H1 (cell line): ENCODE data around the gene L3MBTL2. TPM values are rescaled to one million over a fixed set of nuclear protein-coding genes. Genes with fewer than 3 reads are reported as not detected.
A peak's percentile ranks its signal among the peaks of the same experiment; 100 is the strongest.

Experiments used
- CTCF ChIA-PET: fragments of 300-600 bp; sonication (Branson Sonifier 250); formaldehyde crosslinking; loops from one replicate; lab custom pipeline; 2021; ENCODE audit not compliant: partially characterized antibody; lab: Charles Lee
- POLR2A ChIA-PET: fragments of 300-600 bp; sonication (Branson Sonifier 250); formaldehyde crosslinking; loops from one replicate; lab custom pipeline; 2021; ENCODE audit warnings: inconsistent platforms; ENCODE audit not compliant: partially characterized antibody; lab: Charles Lee
- DNase-seq, 2 experiments: peaks; one replicate each; pipeline versions ENCODE4 v3.0.0 to v3.0.0-alpha.2; 2010 to 2022; ENCODE audit warnings: low spot score in 2 of 2, low read depth in 1 of 2, mixed read lengths in 1 of 2
- FAIRE-seq: peaks from 2 replicates; lab custom pipeline; 2011; peaks lifted over from hg19 to GRCh38; lab: Jason Lieb, UNC
- H2AFZ ChIP-seq: 2 replicates; pipeline ENCODE4 v1.8.1; 2012; ENCODE audit warnings: low read length, inconsistent platforms
- H2AK5ac ChIP-seq: 2 replicates; pipeline ENCODE4 v1.6.1; 2013; ENCODE audit warnings: low read depth, low read length
- H2BK120ac ChIP-seq: replicated peaks from 2 replicates; pipeline ENCODE3; 2013; ENCODE audit warnings: low read depth, low read length, inconsistent platforms
- H2BK12ac ChIP-seq: 2 replicates; pipeline ENCODE4 v1.6.1; 2013; ENCODE audit warnings: low read depth, low read length
- H2BK15ac ChIP-seq: 2 replicates; pipeline ENCODE4 v1.6.1; 2013; ENCODE audit warnings: low read length
- H2BK20ac ChIP-seq: 2 replicates; pipeline ENCODE4 v1.6.1; 2013; ENCODE audit warnings: low read length
- H2BK5ac ChIP-seq: 2 replicates; pipeline ENCODE4 v1.6.1; 2013; ENCODE audit warnings: low read depth, low read length
- H3K14ac ChIP-seq: 2 replicates; pipeline ENCODE4 v1.6.1; 2013; ENCODE audit warnings: inconsistent platforms; ENCODE audit not compliant: insufficient read length
- H3K18ac ChIP-seq: 2 replicates; pipeline ENCODE4 v1.6.1; 2013; ENCODE audit warnings: low read length; ENCODE audit errors: extremely low read depth
- H3K23ac ChIP-seq: 2 replicates; pipeline ENCODE4 v1.6.1; 2013; ENCODE audit warnings: inconsistent platforms; ENCODE audit not compliant: insufficient read length
- H3K23me2 ChIP-seq: 2 replicates; pipeline ENCODE4 v1.6.1; 2013; ENCODE audit warnings: low read depth, low read length
- H3K27ac ChIP-seq: 2 replicates; pipeline ENCODE4 v1.6.1; 2011; ENCODE audit warnings: low read depth, low read length, inconsistent platforms
- H3K27me3 ChIP-seq, 4 experiments: replicated peaks in 1 of 4; 1 replicate in 1 of 4; 2 replicates in 3 of 4; pipeline versions ENCODE4 v1.6.1 to v1.8.1; 2011 to 2013; ENCODE audit warnings: low read length in 3 of 4, mild to moderate bottlenecking in 3 of 4, inconsistent platforms in 2 of 4, mixed read lengths in 2 of 4, moderate library complexity in 1 of 4; ENCODE audit not compliant: control insufficient read depth in 3 of 4, insufficient read depth in 3 of 4; ENCODE audit errors: extremely low read depth in 1 of 4
- H3K36me3 ChIP-seq, 4 experiments: 2 replicates each; pipeline versions ENCODE4 v1.6.1 to v1.8.1; 2011 to 2013; ENCODE audit warnings: mild to moderate bottlenecking in 4 of 4, low read length in 3 of 4, moderate library complexity in 2 of 4, control low read depth in 1 of 4, inconsistent platforms in 1 of 4; ENCODE audit not compliant: insufficient read depth in 4 of 4, control insufficient read depth in 2 of 4
- H3K4ac ChIP-seq: replicated peaks from 2 replicates; pipeline ENCODE3; 2013; ENCODE audit warnings: low read length, low read depth, mixed read lengths, inconsistent platforms; ENCODE audit not compliant: insufficient read length
- H3K4me1 ChIP-seq, 4 experiments: replicated peaks in 1 of 4; 1 replicate in 1 of 4; 2 replicates in 3 of 4; pipeline versions ENCODE4 v1.6.1 to v1.8.1; 2011 to 2013; ENCODE audit warnings: low read length in 3 of 4, inconsistent platforms in 2 of 4, mixed read lengths in 1 of 4; ENCODE audit not compliant: insufficient read depth in 4 of 4, control insufficient read depth in 3 of 4
- H3K4me2 ChIP-seq, 2 experiments: 2 replicates each; pipeline versions ENCODE4 v1.6.1 to v1.8.1; 2011 to 2013; ENCODE audit warnings: low read depth in 2 of 2, low read length in 2 of 2, control low read depth in 1 of 2, inconsistent platforms in 1 of 2, mild to moderate bottlenecking in 1 of 2; ENCODE audit not compliant: insufficient read depth in 1 of 2
- H3K4me3 ChIP-seq, 4 experiments: fragments of 200-600, 300-600 bp in 1 of 4; sonication (generic), shearing (Covaris generic), sonication (Bioruptor Twin) in 1 of 4; 2 replicates each; pipeline versions ENCODE4 v1.5.1 to v1.8.1; 2011 to 2016; ENCODE audit warnings: low read length in 4 of 4, low read depth in 3 of 4, control low read depth in 2 of 4, inconsistent platforms in 2 of 4, mild to moderate bottlenecking in 2 of 4, mixed read lengths in 1 of 4, moderate library complexity in 1 of 4; ENCODE audit not compliant: insufficient read depth in 2 of 4; ENCODE audit errors: extremely low read depth in 1 of 4
- H3K56ac ChIP-seq: replicated peaks from 2 replicates; pipeline ENCODE3; 2013; ENCODE audit warnings: low read depth, mild to moderate bottlenecking, mixed read lengths, low read length, inconsistent platforms; ENCODE audit not compliant: insufficient read length
- H3K79me1 ChIP-seq: 2 replicates; pipeline ENCODE4 v1.6.1; 2013; ENCODE audit warnings: low read depth, low read length, control low read depth
- H3K79me2 ChIP-seq, 2 experiments: 2 replicates each; pipeline versions ENCODE4 v1.6.1 to v1.8.1; 2012 to 2013; ENCODE audit warnings: low read length in 2 of 2, mild to moderate bottlenecking in 2 of 2, inconsistent platforms in 1 of 2; ENCODE audit not compliant: insufficient read depth in 2 of 2, control insufficient read depth in 1 of 2
- H3K9ac ChIP-seq, 4 experiments: replicated peaks in 1 of 4; 1 replicate in 1 of 4; 2 replicates in 3 of 4; pipeline versions ENCODE4 v1.6.1 to v1.8.1; 2011 to 2013; ENCODE audit warnings: low read depth in 3 of 4, low read length in 3 of 4, control low read depth in 2 of 4, mild to moderate bottlenecking in 2 of 4, moderate library complexity in 2 of 4, inconsistent platforms in 1 of 4; ENCODE audit errors: extremely low read depth in 1 of 4
- H3K9me3 ChIP-seq, 2 experiments: 2 replicates each; pipeline versions ENCODE4 v1.6.1 to v1.8.1; 2012 to 2013; ENCODE audit warnings: mild to moderate bottlenecking in 2 of 2, moderate library complexity in 2 of 2, control low read depth in 1 of 2, inconsistent platforms in 1 of 2, low read depth in 1 of 2, low read length in 1 of 2, mixed read lengths in 1 of 2; ENCODE audit not compliant: insufficient read depth in 2 of 2
- H4K20me1 ChIP-seq, 2 experiments: replicated peaks in 1 of 2; 2 replicates each; pipeline versions ENCODE3 to v1.8.1; 2011 to 2013; ENCODE audit warnings: inconsistent platforms in 2 of 2, low read length in 2 of 2, mild to moderate bottlenecking in 1 of 2; ENCODE audit not compliant: insufficient read depth in 2 of 2, control insufficient read depth in 1 of 2
- H4K5ac ChIP-seq: 2 replicates; pipeline ENCODE4 v1.6.1; 2013; ENCODE audit warnings: low read length, low read depth, mixed read lengths, inconsistent platforms; ENCODE audit not compliant: insufficient read length
- H4K8ac ChIP-seq: 2 replicates; pipeline ENCODE4 v1.8.0; 2013; ENCODE audit warnings: mild to moderate bottlenecking, moderate library complexity, low read length, inconsistent platforms; ENCODE audit not compliant: insufficient read depth; ENCODE audit errors: extremely low read depth
- H4K91ac ChIP-seq: replicated peaks from 2 replicates; pipeline ENCODE3; 2013; ENCODE audit warnings: low read length, mixed read lengths, inconsistent platforms; ENCODE audit not compliant: insufficient read length
- EZH2 ChIP-seq: fragments of 200-600 bp; sonication (generic); IDR thresholded peaks from 2 replicates; pipeline ENCODE4 v1.7.1; 2012; ENCODE audit warnings: low read depth, mild to moderate bottlenecking, moderate library complexity, low read length, inconsistent platforms; ENCODE audit not compliant: severe bottlenecking
- WGBS, 2 experiments: shearing (Covaris generic) in 1 of 2; methylation state at CpG; one replicate each; pipeline versions ENCODE4 v1.1.6 to v1.1.7; 2013 to 2015; ENCODE audit warnings: low lambda C conversion rate in 2 of 2, mixed read lengths in 2 of 2, inconsistent platforms in 1 of 2, low coverage in 1 of 2, missing lambda C conversion rate in 1 of 2; ENCODE audit not compliant: insufficient replicate concordance in 2 of 2, insufficient coverage in 1 of 2, insufficient read length in 1 of 2; ENCODE audit errors: extremely low coverage in 1 of 2, missing lambda C conversion rate in 1 of 2; 5-methylcytosine and 5-hydroxymethylcytosine counted together
- polyA plus RNA-seq, 7 experiments: library from polyadenylated mRNA; depleted of rRNA in 3 of 7; stranded (reverse) in 5 of 7; unstranded in 2 of 7; fragments of >200 nt in 5 of 7; fragments of 200-250 nt in 2 of 7; gene quantifications; 1 replicate in 5 of 7; 2 replicates in 1 of 7; 4 replicates in 1 of 7; pipeline versions ENCODE4 v1.2.1 to v1.2.3, GENCODE V29; 2011 to 2013; ENCODE audit warnings: missing spikeins in 2 of 7, mixed read lengths in 2 of 7
- total RNA-seq: library from RNA; stranded (reverse); fragmentation: NEBNext Ultra II Directional; extraction: Animal tissue kit (Norgen Biotek cat#: 25700); gene quantifications from 2 replicates; pipeline ENCODE4 v1.2.1, GENCODE V29; 2021

Gene L3MBTL2
- total and polyA plus RNA-seq, 2 of the 8 experiments (the other 6 are each of a cell fraction or from before 2014, with no cell fraction given) = 23.9 to 24.9 TPM

DNA sequence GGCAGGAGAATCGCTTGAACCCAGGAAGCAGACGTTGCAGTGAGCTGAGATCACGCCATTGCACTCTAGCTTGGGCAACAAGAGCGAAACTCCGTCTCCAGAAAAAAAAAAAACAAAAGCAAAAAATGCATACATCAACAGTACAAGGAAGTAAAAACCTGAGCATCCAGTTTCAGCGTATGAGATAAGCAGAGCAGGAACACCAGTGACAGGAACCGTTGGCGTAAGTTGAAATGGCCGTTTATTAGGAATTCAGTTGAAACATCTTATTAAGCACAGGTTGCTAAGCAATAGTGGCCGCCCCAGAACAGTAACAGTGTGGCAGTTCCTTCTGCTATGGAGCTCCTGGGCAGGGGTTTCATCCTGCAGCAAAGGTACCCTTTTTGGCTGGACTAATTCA is 4.0 kb upstream of the L3MBTL2 start:
- CTCF ChIA-PET = interaction anchor here (1.4 to 3.4 kb wide), 2 partner anchors 10 to 36 kb away, joined by 6 to 10 read pairs; no protein-coding TSS in a partner anchor

More for the DNA sequence above, 4.0 kb upstream of the L3MBTL2 start:
- POLR2A ChIA-PET = interaction anchor here (1.3 to 1.4 kb wide), 2 partner anchors 11 to 25 kb away, joined by 4 to 5 read pairs; no protein-coding TSS in a partner anchor
- Histone ChIP-seq H3K14ac (no peak overlapping the region), H3K23me2 (peaks cover 19% of the 10 kb centered on the region), H2BK15ac (peak overlapping the region; percentile 12; the same call in 1 of the 2 replicates), H4K91ac (no peak overlapping the region), H3K4me1 (peaks cover 0 to 6% (median under 1%) of the 10 kb centered on the region in 4 experiments; a peak in 3 of 7 replicates), H4K20me1 (no peaks in the 10 kb centered on the region), H3K79me2 (peaks cover 0 to 7% of the 10 kb centered on the region in 2 experiments; a peak in 2 of 4 replicates), H2BK120ac (no peak overlapping the region), H3K36me3 (no peaks in the 10 kb centered on the region), H3K4me3 (no peak overlapping the region), H2AFZ (no peak overlapping the region), H3K9me3 (no peaks in the 10 kb centered on the region), H3K4me2 (no peak overlapping the region), H2BK20ac (no peak overlapping the region), H3K4ac (no peak overlapping the region), H3K79me1 (no peaks in the 10 kb centered on the region), H4K5ac (no peak overlapping the region), H3K27me3 (peaks cover 0 to 20% (median 14%) of the 10 kb centered on the region in 4 experiments; a peak in 6 of 7 replicates), H3K18ac (no peak overlapping the region), H4K8ac (no peak overlapping the region), H2BK12ac (no peak overlapping the region), H3K27ac (no peak overlapping the region), H2AK5ac (no peak overlapping the region), H3K56ac (no peak overlapping the region), H3K9ac (no peak overlapping the region), H3K23ac (no peak overlapping the region), H2BK5ac (no peak overlapping the region)
- DNase-seq (no peak), FAIRE-seq (no peak)
- no peak for TF ChIP-seq EZH2
- WGBS, 2 experiments = 89% methylated on average over 10 of the region's 10 CpGs; no CpG with 5 or more reads in 1 of the 2 experiments
